Vagina (tissue), 2 donors: ENCODE data around the gene C17orf107. TPM values are rescaled to one million over a fixed set of nuclear protein-coding genes. Genes with fewer than 3 reads are reported as not detected.
A peak's percentile ranks its signal among the peaks of the same experiment; 100 is the strongest.

Source experiments
- DNase-seq, 2 donors: peaks; one replicate each; pipeline ENCODE4 v3.0.0-alpha.2; 2017; ENCODE audit errors: extremely low spot score in 2 of 2
- H3K27ac ChIP-seq: fragments of 200-600 bp; sonication (generic); one replicate; pipeline ENCODE4 v1.5.1; 2019
- H3K27me3 ChIP-seq: fragments of 200-600 bp; sonication (generic); one replicate; pipeline ENCODE4 v1.5.1; 2019
- H3K36me3 ChIP-seq, 2 donors: fragments of 200-600 bp; sonication (generic); one replicate each; pipeline ENCODE4 v1.5.1; 2017 to 2019
- H3K4me1 ChIP-seq: fragments of 200-600 bp; sonication (generic); one replicate; pipeline ENCODE4 v1.5.1; 2019
- H3K4me3 ChIP-seq, 2 donors: fragments of 200-600 bp; sonication (generic); 1 replicate in 1 of 2; 2 replicates in 1 of 2; pipeline ENCODE4 v1.5.1; 2016 to 2019
- H3K9me3 ChIP-seq: fragments of 200-600 bp; sonication (generic); one replicate; pipeline ENCODE4 v1.5.1; 2019
- POLR2A ChIP-seq, 2 donors: fragments of 450-650 bp; IDR thresholded peaks; one replicate each; pipeline ENCODE4 v1.6.1; 2017; ENCODE audit warnings: antibody characterized with exemption in 2 of 2, mild to moderate bottlenecking in 2 of 2, moderate library complexity in 2 of 2
- POLR2AphosphoS5 ChIP-seq, 2 donors: sonication (generic); formaldehyde crosslinking; IDR thresholded peaks; one replicate each; pipeline ENCODE4 v1.9.0; 2017; ENCODE audit warnings: antibody characterized with exemption in 2 of 2, mild to moderate bottlenecking in 2 of 2, low read depth in 1 of 2; ENCODE audit not compliant: insufficient read depth in 1 of 2
- intact Hi-C: fragments of 100-400 bp; cut with DNase I; formaldehyde crosslinking; loops from one replicate; pipeline ENCODE4 v1.15.1; 2023
- total RNA-seq: library from RNA; depleted of rRNA; stranded (reverse); fragments of >200 nt; gene quantifications from one replicate; pipeline ENCODE4 v1.2.3, GENCODE V29; 2016
- TF ChIP-seq, protein P1 (sequence below), 3 experiments: fragments of 450-650 bp in 2 of 3; fragments of 200-600 bp in 1 of 3; sonication (generic) in 1 of 3; IDR thresholded peaks; one replicate each; pipeline ENCODE4 v1.5.1; 2017 to 2019; ENCODE audit warnings: antibody characterized with exemption in 3 of 3, mild to moderate bottlenecking in 2 of 3, moderate library complexity in 2 of 3

Gene C17orf107
- total RNA-seq, 1 donor from 2014 or later = 1.7 TPM

DNA sequence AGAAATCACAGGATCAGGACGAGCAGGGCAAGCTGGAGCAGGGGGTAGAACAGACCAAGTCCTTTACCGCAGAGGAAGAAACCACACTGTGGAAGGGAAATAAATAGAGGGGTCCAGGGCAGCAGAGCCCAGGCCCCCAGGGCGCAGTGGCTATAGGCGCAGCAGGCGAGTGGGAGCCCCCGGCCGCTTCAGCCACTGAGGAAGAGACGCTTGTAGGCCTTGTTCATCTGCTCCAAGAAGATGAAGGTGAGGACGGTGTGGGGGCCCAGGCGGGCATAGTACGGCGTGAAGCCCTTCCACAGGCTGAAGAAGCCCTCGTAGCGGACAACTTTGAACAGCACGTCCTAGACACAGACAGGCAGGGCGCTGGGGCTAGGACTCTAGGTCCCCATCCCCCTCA lies 38.2 kb downstream of the C17orf107 start:
- peaks cover 45% of the 10 kb centered on the region for H3K4me1 ChIP-seq
- DNase-seq = no peak
- H3K36me3 ChIP-seq = peaks cover 0 to 25% of the 10 kb centered on the region in 2 donors
- intact Hi-C loops = no loop called here
- no peaks in the 10 kb centered on the region for H3K27me3 ChIP-seq
- no peak for TF ChIP-seq POLR2A (IDR thresholded peaks at IDR 0.05)
- no peak for TF ChIP-seq POLR2AphosphoS5 (IDR thresholded peaks at IDR 0.05; ENCODE audit: insufficient read depth in 1 of 2, low read depth in 1 of 2)
- TF ChIP-seq, protein P1, sequence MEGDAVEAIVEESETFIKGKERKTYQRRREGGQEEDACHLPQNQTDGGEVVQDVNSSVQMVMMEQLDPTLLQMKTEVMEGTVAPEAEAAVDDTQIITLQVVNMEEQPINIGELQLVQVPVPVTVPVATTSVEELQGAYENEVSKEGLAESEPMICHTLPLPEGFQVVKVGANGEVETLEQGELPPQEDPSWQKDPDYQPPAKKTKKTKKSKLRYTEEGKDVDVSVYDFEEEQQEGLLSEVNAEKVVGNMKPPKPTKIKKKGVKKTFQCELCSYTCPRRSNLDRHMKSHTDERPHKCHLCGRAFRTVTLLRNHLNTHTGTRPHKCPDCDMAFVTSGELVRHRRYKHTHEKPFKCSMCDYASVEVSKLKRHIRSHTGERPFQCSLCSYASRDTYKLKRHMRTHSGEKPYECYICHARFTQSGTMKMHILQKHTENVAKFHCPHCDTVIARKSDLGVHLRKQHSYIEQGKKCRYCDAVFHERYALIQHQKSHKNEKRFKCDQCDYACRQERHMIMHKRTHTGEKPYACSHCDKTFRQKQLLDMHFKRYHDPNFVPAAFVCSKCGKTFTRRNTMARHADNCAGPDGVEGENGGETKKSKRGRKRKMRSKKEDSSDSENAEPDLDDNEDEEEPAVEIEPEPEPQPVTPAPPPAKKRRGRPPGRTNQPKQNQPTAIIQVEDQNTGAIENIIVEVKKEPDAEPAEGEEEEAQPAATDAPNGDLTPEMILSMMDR (IDR thresholded peaks at IDR 0.05) = no peak
- H3K4me3 ChIP-seq = no peak overlapping the region
- no peaks in the 10 kb centered on the region for H3K9me3 ChIP-seq
- no peak overlapping the region for H3K27ac ChIP-seq

DNA sequence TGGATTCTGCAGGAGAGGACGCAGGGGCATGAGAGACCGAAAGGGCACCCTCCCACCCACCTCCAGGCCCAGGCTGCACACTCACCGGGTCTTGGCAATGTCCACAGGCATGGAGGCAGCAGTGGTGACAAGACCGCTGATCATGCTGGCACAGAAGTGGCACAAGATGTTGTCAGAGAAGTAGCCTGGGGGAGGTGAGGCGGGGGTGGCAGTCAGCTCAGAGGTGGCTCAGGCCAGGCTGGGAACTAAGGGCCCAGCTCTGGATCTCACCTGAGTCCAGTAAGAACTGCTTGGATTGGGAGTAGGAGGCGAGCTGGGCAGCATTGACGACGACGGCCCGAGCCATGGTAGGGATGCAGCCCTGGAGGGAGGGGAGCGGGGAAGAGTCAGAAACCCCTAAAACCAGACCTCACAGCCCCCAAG lies 38.7 kb downstream of the C17orf107 start:
- TF ChIP-seq POLR2AphosphoS5 (IDR thresholded peaks at IDR 0.05; ENCODE audit: insufficient read depth in 1 of 2, low read depth in 1 of 2) (no peak), POLR2A (IDR thresholded peaks at IDR 0.05) (no peak)
- TF ChIP-seq, protein P1 (IDR thresholded peaks at IDR 0.05) = no peak
- peaks cover 45% of the 10 kb centered on the region for H3K4me1 ChIP-seq
- peaks cover 0 to 30% of the 10 kb centered on the region in 2 donors for H3K36me3 ChIP-seq
- H3K27ac ChIP-seq = no peak overlapping the region
- no peak for DNase-seq
- no peaks in the 10 kb centered on the region for H3K27me3 ChIP-seq
- intact Hi-C loops = no loop called here
- H3K9me3 ChIP-seq = no peaks in the 10 kb centered on the region
- no peak overlapping the region for H3K4me3 ChIP-seq

DNA sequence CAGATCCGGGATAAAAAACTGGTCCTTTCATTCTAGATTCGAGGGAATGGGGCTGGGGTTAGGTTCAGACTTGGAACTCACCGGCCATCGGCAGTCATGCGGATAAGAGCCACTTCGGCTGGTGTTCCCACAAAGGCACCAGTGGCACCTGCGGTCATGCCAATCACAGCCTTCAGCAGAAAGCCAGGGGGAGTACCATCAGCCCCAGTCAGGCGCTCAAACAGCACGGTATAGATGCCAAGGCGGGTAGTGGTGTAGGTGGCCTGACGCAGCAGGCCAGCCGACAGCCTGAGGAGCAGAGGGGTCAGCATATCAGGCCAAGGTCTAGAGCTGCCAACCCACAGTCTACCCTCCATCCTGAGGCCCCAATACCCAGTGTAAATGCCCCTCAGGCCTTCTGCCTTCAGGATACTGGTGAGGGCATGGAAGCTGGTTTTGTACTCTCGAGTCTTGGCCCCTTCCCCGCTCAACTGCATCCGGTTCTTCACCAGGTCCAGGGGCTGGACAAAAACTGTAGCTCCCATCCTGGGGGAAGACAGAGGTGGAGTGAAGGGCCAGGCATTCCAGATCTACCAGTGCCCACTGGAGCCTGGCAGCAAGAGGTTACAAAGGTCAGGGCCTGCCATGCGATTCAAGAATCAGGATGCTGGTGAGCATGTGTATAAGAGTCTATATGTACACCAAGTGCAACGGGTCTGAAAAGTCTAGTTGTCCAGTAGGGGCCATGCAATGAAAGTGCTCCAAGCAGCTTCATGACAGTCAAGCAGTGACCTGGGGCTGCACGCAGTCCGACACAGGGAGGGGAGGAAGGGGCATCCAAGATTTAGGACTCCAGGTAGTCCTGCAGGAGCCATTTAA lies 39.6 kb downstream of the C17orf107 start:
- peaks cover 42% of the 10 kb centered on the region for H3K4me1 ChIP-seq
- H3K27me3 ChIP-seq = no peaks in the 10 kb centered on the region

DNA sequence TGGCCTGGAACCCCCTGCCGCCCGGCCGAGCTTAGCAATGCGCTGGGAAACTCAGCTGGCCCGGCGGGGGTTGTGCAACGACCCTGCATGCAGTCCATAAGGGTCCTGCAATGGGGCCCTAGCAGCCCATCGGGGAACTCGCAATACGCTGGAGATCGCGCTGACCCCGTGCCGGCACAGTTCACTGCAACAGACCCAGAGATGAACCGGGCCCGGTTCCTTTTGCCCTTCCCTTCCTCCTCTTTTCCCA lies 40.1 kb downstream of the C17orf107 start:
- intact Hi-C loops = no loop called here
- Histone ChIP-seq H3K9me3 (no peaks in the 10 kb centered on the region), H3K36me3 (peaks cover 0 to 37% of the 10 kb centered on the region in 2 donors), H3K4me3 (peak overlapping the region; percentile 76 to 88), H3K4me1 (peaks cover 40% of the 10 kb centered on the region), H3K27ac (peak overlapping the region; percentile 88), H3K27me3 (no peaks in the 10 kb centered on the region)
- no peak for DNase-seq
- no peak for TF ChIP-seq POLR2A (IDR thresholded peaks at IDR 0.05)
- TF ChIP-seq, protein P1 (IDR thresholded peaks at IDR 0.05) = no peak
- no peak for TF ChIP-seq POLR2AphosphoS5 (IDR thresholded peaks at IDR 0.05; ENCODE audit: insufficient read depth in 1 of 2, low read depth in 1 of 2)

More for the DNA sequence above, 39.6 kb downstream of the C17orf107 start:
- H3K9me3 ChIP-seq = no peaks in the 10 kb centered on the region
- peak overlapping the region; percentile 88 for H3K27ac ChIP-seq
- intact Hi-C loops = no loop called here
- H3K36me3 ChIP-seq = peaks cover 0 to 35% of the 10 kb centered on the region in 2 donors
- TF ChIP-seq POLR2AphosphoS5 (IDR thresholded peaks at IDR 0.05; ENCODE audit: insufficient read depth in 1 of 2, low read depth in 1 of 2) (no peak), POLR2A (IDR thresholded peaks at IDR 0.05) (no peak)
- TF ChIP-seq, protein P1 (IDR thresholded peaks at IDR 0.05) = no peak
- H3K4me3 ChIP-seq = peak overlapping the region; percentile 76 to 88
- DNase-seq = no peak
